ENCODE results near the gene CCDC60.

- TF ChIP-seq POLR2A (IDR thresholded peaks at IDR 0.05; ENCODE audit: low read depth) (no peak), CTCF (IDR thresholded peaks at IDR 0.05) (no peak), POLR2AphosphoS5 (IDR thresholded peaks at IDR 0.05) (no peak), EP300 (IDR thresholded peaks at IDR 0.05) (no peak)
Observed at GRCh38 chr12:119410396-119410795, 75.9 kb downstream of the CCDC60 start.

Data from esophagus muscularis mucosa (tissue), 4 donors.